PC-3 (cell line): Measurements from ENCODE around the gene SPIRE1. TPM values are rescaled to one million over a fixed set of nuclear protein-coding genes. Genes with fewer than 3 reads are reported as not detected.

Source experiments
- ATAC-seq: fragments of 200-7000 bp; cut with Tn5 transposase; 2 replicates; pipeline ENCODE4 v1.9.1; 2020; ENCODE audit warnings: mild to moderate bottlenecking, moderate library complexity
- BruUV-seq: library from RNA; stranded (reverse); fragments of 400-500 nt; replicated peaks from 2 replicates; lab custom pipeline; 2021; lab: Mats Ljungman, UMichigan
- CTCF ChIA-PET: fragments of 300-600 bp; sonication (Branson Sonifier 250); formaldehyde crosslinking; loops from one replicate; lab custom pipeline; 2022; ENCODE audit warnings: antibody characterized with exemption; lab: Charles Lee
- POLR2A ChIA-PET: fragments of 300-600 bp; sonication (Branson Sonifier 250); formaldehyde crosslinking; loops from one replicate; lab custom pipeline; 2022; ENCODE audit warnings: antibody characterized with exemption; ENCODE audit not compliant: unreplicated experiment; lab: Charles Lee
- DNase-seq: peaks from one replicate; pipeline ENCODE4 v3.0.0-alpha.2; 2015
- H2AFZ ChIP-seq: fragments of 300-600 bp; sonication (generic); 2 replicates; pipeline ENCODE4 v1.6.0; 2016; ENCODE audit warnings: antibody characterized with exemption, low read length
- H3F3A ChIP-seq: fragments of 300-600 bp; sonication (generic); one replicate; pipeline ENCODE4 v1.6.0; 2017; ENCODE audit warnings: antibody characterized with exemption, low read length, control low read depth, mild to moderate bottlenecking; ENCODE audit not compliant: unreplicated experiment
- H3K27ac ChIP-seq: fragments of 300-600 bp; sonication (generic); 2 replicates; pipeline ENCODE4 v1.5.1; 2016; ENCODE audit warnings: mild to moderate bottlenecking, low read length
- H3K27me3 ChIP-seq: fragments of 300-600 bp; sonication (generic); 2 replicates; pipeline ENCODE4 v1.6.1; 2016; ENCODE audit warnings: low read length, mixed read lengths
- H3K36me3 ChIP-seq: fragments of 300-600 bp; sonication (generic); 2 replicates; pipeline ENCODE4 v1.6.1; 2016; ENCODE audit warnings: low read depth, mixed run types, low read length, mixed read lengths
- H3K4me1 ChIP-seq: fragments of 300-600 bp; sonication (generic); 2 replicates; pipeline ENCODE4 v1.5.1; 2016; ENCODE audit warnings: low read length; ENCODE audit not compliant: insufficient read depth
- H3K4me2 ChIP-seq: fragments of 300-600 bp; sonication (generic); 2 replicates; pipeline ENCODE4 v1.6.0; 2016; ENCODE audit warnings: low read length
- H3K4me3 ChIP-seq: fragments of 300-600 bp; sonication (generic); 2 replicates; pipeline ENCODE4 v1.5.1; 2016; ENCODE audit warnings: mild to moderate bottlenecking, low read length, mixed read lengths
- H3K79me2 ChIP-seq: fragments of 300-600 bp; sonication (generic); 2 replicates; pipeline ENCODE4 v1.6.1; 2017; ENCODE audit warnings: low read length, mixed read lengths
- H3K9ac ChIP-seq: fragments of 300-600 bp; sonication (generic); 2 replicates; pipeline ENCODE4 v1.6.0; 2016; ENCODE audit warnings: mild to moderate bottlenecking, low read length
- H3K9me2 ChIP-seq: fragments of 300-600 bp; sonication (generic); replicated peaks from 2 replicates; pipeline ENCODE4 v1.6.1; 2016; ENCODE audit warnings: mixed run types, low read length, mixed read lengths
- H3K9me3 ChIP-seq: fragments of 300-600 bp; sonication (generic); 2 replicates; pipeline ENCODE4 v1.6.1; 2016; ENCODE audit warnings: low read length, mixed read lengths
- H4K20me1 ChIP-seq: fragments of 300-600 bp; sonication (generic); 2 replicates; pipeline ENCODE4 v1.6.1; 2016; ENCODE audit warnings: low read length, mixed read lengths
- CTCF ChIP-seq: fragments of 300-600 bp; sonication (generic); conservative IDR thresholded peaks from 2 replicates; pipeline ENCODE4 v1.5.1; 2017; ENCODE audit warnings: antibody characterized with exemption, low read depth, mild to moderate bottlenecking, low read length
- EZH2 ChIP-seq: fragments of 300-600 bp; sonication (generic); IDR thresholded peaks from one replicate; pipeline ENCODE4 v1.6.1; 2017; ENCODE audit warnings: antibody characterized with exemption, mild to moderate bottlenecking, low read length; ENCODE audit not compliant: unreplicated experiment
- EZH2phosphoT487 ChIP-seq: fragments of 300-600 bp; sonication (generic); IDR thresholded peaks from 2 replicates; pipeline ENCODE4 v1.6.1; 2018; ENCODE audit warnings: mild to moderate bottlenecking, antibody characterized with exemption, low read length, borderline replicate concordance
- intact Hi-C: fragments of 100-400 bp; cut with micrococcal nuclease; formaldehyde crosslinking; loops from 2 replicates; pipeline ENCODE4 v1.9.0; 2023
- total RNA-seq: library from RNA; depleted of rRNA; stranded (reverse); fragments of >200 nt; gene quantifications from 2 replicates; pipeline ENCODE4 v1.2.3, GENCODE V29; 2014

The SPIRE1 gene
- total RNA-seq, 1 experiment from 2014 or later = 32.4 TPM

- Histone ChIP-seq H2AFZ (no peak overlapping the region), H3K4me2 (no peak overlapping the region), H3K9me3 (no peaks in the 10 kb centered on the region), H3K79me2 (no peaks in the 10 kb centered on the region), H3K4me1 (no peaks in the 10 kb centered on the region), H3K4me3 (no peak overlapping the region), H4K20me1 (no peaks in the 10 kb centered on the region), H3K27ac (no peak overlapping the region), H3K36me3 (peaks cover 13% of the 10 kb centered on the region), H3F3A (no peaks in the 10 kb centered on the region), H3K9me2 (no peaks in the 10 kb centered on the region), H3K27me3 (no peaks in the 10 kb centered on the region), H3K9ac (no peak overlapping the region)
- no peak for TF ChIP-seq CTCF
- TF ChIP-seq EZH2 = no peak
- no peak for TF ChIP-seq EZH2phosphoT487
- no peak for ATAC-seq
- DNase-seq = no peak
- CTCF ChIA-PET = no interaction called here
- BruUV-seq = no TSS peak
- POLR2A ChIA-PET = no interaction called here
- intact Hi-C loops = no loop called here
Measured at GRCh38 chr18:12430137-12430990, 227.5 kb downstream of the SPIRE1 start.

- no peak overlapping the region for H3K4me2 ChIP-seq
- H3K79me2 ChIP-seq = no peaks in the 10 kb centered on the region
- TF ChIP-seq EZH2phosphoT487 (no peak), EZH2 (no peak), CTCF (no peak)
- H3K9me3 ChIP-seq = no peaks in the 10 kb centered on the region
- BruUV-seq = no TSS peak
- no peak overlapping the region for H3K4me3 ChIP-seq
- DNase-seq (no peak), ATAC-seq (no peak)
- no peaks in the 10 kb centered on the region for H3K9me2 ChIP-seq
- no peak overlapping the region for H2AFZ ChIP-seq
- no peaks in the 10 kb centered on the region for H3K27me3 ChIP-seq
- peaks cover 13% of the 10 kb centered on the region for H3K36me3 ChIP-seq
- POLR2A ChIA-PET = no interaction called here
- H4K20me1 ChIP-seq = no peaks in the 10 kb centered on the region
- no peaks in the 10 kb centered on the region for H3F3A ChIP-seq
- no peaks in the 10 kb centered on the region for H3K4me1 ChIP-seq
- CTCF ChIA-PET = no interaction called here
- no peak overlapping the region for H3K27ac ChIP-seq
- H3K9ac ChIP-seq = no peak overlapping the region
- intact Hi-C loops = loop anchor here (1.0 kb wide), 1 partner anchor 8 kb away; no protein-coding TSS in a partner anchor
Measured at GRCh38 chr18:12429556-12429955, 228.4 kb downstream of the SPIRE1 start.

GRCh38 chr18:12428923-12429322 is 229.0 kb downstream of the SPIRE1 start:
- CTCF ChIA-PET = no interaction called here
- BruUV-seq = no TSS peak
- intact Hi-C loops = loop anchor here (1.0 kb wide), 1 partner anchor 8 kb away; no protein-coding TSS in a partner anchor

More at GRCh38 chr18:12428923-12429322, 229.0 kb downstream of the SPIRE1 start:
- no peaks in the 10 kb centered on the region for H3K9me3 ChIP-seq
- no peak for DNase-seq
- no peak overlapping the region for H2AFZ ChIP-seq
- H3K27ac ChIP-seq = no peak overlapping the region
- no peaks in the 10 kb centered on the region for H3F3A ChIP-seq
- H3K27me3 ChIP-seq = no peaks in the 10 kb centered on the region
- POLR2A ChIA-PET = no interaction called here
- H3K79me2 ChIP-seq = no peaks in the 10 kb centered on the region
- no peaks in the 10 kb centered on the region for H4K20me1 ChIP-seq
- ATAC-seq = no peak
- no peak overlapping the region for H3K4me3 ChIP-seq
- no peak overlapping the region for H3K9ac ChIP-seq
- no peaks in the 10 kb centered on the region for H3K4me1 ChIP-seq
- peaks cover 13% of the 10 kb centered on the region for H3K36me3 ChIP-seq
- TF ChIP-seq EZH2phosphoT487 (no peak), EZH2 (no peak), CTCF (no peak)
- no peaks in the 10 kb centered on the region for H3K9me2 ChIP-seq
- H3K4me2 ChIP-seq = no peak overlapping the region
